Endometrium (tissue), 2 donors: ENCODE data around the gene TEC.
"Not testable (repeated sequence)": the region's sequence is repeated elsewhere in the genome, so short reads cannot be mapped to it uniquely, and the experiment has no call there.

Experiments used
- FAIRE-seq: peaks from 2 replicates; lab custom pipeline; 2012; peaks lifted over from hg19 to GRCh38; lab: Jason Lieb, UNC
- donor health status: control.
- donor health status: control.

The TEC gene

GRCh38 chr4:48268956-48269860 lies at the start of gene TEC:
TEC (minus strand) TSS chr4:48269838; CDS start chr4:48228614, 41,224 bp downstream.
- FAIRE-seq, result no peak

- no peak for FAIRE-seq
These were observed 46.3 kb upstream of the TEC start for GRCh38 chr4:48315728-48316630.

GRCh38 chr4:48314746-48315145 lies 45.1 kb upstream of the TEC start:
- not testable (repeated sequence) for FAIRE-seq

GRCh38 chr4:48311896-48312295 lies 42.3 kb upstream of the TEC start:
- FAIRE-seq, result no peak

- FAIRE-seq, result no peak
These were observed 39.3 kb upstream of the TEC start for GRCh38 chr4:48308901-48309300.

GRCh38 chr4:48307528-48307927 lies 37.9 kb upstream of the TEC start:
- no peak for FAIRE-seq

GRCh38 chr4:48305508-48305907 lies 35.9 kb upstream of the TEC start:
- no peak for FAIRE-seq

- FAIRE-seq, result no peak
These were observed 30.4 kb upstream of the TEC start for GRCh38 chr4:48300004-48300403.

GRCh38 chr4:48299560-48299959 lies 29.9 kb upstream of the TEC start:
- no peak for FAIRE-seq

- no peak for FAIRE-seq
These were observed 27.7 kb upstream of the TEC start for GRCh38 chr4:48297256-48297846.

GRCh38 chr4:48296365-48296764 lies 26.7 kb upstream of the TEC start:
- no peak for FAIRE-seq

GRCh38 chr4:48295116-48295515 lies 25.5 kb upstream of the TEC start:
- no peak for FAIRE-seq

GRCh38 chr4:48292218-48292790 lies 22.7 kb upstream of the TEC start:
- not testable (repeated sequence) for FAIRE-seq

- FAIRE-seq, result no peak
These were observed 20.6 kb upstream of the TEC start for GRCh38 chr4:48290146-48290772.

- not testable (repeated sequence) for FAIRE-seq
These were observed 16.4 kb upstream of the TEC start for GRCh38 chr4:48286060-48286459.

- not testable (repeated sequence) for FAIRE-seq
These were observed 16.0 kb upstream of the TEC start for GRCh38 chr4:48285640-48286039.

- FAIRE-seq, result no peak
These were observed 6.0 kb upstream of the TEC start for GRCh38 chr4:48275686-48276085.

- FAIRE-seq, result no peak
These were observed 5.6 kb upstream of the TEC start for GRCh38 chr4:48275247-48275646.

- no peak for FAIRE-seq
These were observed 2.0 kb upstream of the TEC start for GRCh38 chr4:48271626-48272025.

GRCh38 chr4:48270951-48271473 lies 1.4 kb upstream of the TEC start:
- FAIRE-seq, result no peak

GRCh38 chr4:48270523-48270897 lies 872 bp upstream of the TEC start:
- no peak for FAIRE-seq
